A673 (cell line): Measurements from ENCODE around the gene HAPLN1.

ENCODE experiments used
- EZH2 ChIP-seq: fragments of 200-600 bp; sonication (generic); IDR thresholded peaks from 2 replicates; pipeline ENCODE4 v1.6.1; 2017; ENCODE audit warnings: borderline replicate concordance, low read depth, mild to moderate bottlenecking, mixed read lengths, antibody characterized with exemption, low read length; ENCODE audit not compliant: poor library complexity, severe bottlenecking
- TF ChIP-seq, protein P1 (sequence below): fragments of 300-800, 200-600 bp; sonication (generic); conservative IDR thresholded peaks from 2 replicates; pipeline ENCODE4 v1.5.1; 2017; ENCODE audit warnings: low read depth, mild to moderate bottlenecking, antibody characterized with exemption, low read length, moderate library complexity, mixed read lengths

DNA sequence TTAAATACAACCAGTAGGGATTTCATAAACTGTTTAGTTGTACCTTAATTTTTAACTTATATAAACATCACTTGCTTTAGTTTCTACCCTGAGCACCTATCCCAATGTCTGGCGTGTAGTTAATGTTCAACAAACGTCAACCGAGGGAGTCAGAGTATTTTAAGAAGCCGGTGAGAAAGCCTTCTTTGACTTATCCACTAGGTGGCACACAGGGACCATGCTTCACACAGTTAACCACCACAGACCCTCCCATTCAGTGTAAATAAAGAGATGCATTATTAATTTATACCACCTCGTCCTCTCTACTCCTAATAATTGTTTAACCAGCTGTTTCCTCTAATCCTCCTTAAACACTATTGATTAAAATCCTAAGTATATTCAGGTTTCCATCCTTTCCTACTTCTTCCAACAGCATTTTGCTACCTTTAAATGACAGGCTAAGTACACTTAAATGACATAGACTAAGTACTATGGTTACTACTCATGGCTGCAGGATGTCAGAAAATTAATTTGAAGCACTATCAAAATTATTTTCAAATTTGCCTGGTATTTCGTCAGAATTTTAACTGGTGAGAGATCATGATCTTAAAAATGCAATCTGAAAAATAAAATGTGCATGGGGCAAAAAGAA lies 2.3 kb downstream of the HAPLN1 start:
- TF ChIP-seq, protein P1, sequence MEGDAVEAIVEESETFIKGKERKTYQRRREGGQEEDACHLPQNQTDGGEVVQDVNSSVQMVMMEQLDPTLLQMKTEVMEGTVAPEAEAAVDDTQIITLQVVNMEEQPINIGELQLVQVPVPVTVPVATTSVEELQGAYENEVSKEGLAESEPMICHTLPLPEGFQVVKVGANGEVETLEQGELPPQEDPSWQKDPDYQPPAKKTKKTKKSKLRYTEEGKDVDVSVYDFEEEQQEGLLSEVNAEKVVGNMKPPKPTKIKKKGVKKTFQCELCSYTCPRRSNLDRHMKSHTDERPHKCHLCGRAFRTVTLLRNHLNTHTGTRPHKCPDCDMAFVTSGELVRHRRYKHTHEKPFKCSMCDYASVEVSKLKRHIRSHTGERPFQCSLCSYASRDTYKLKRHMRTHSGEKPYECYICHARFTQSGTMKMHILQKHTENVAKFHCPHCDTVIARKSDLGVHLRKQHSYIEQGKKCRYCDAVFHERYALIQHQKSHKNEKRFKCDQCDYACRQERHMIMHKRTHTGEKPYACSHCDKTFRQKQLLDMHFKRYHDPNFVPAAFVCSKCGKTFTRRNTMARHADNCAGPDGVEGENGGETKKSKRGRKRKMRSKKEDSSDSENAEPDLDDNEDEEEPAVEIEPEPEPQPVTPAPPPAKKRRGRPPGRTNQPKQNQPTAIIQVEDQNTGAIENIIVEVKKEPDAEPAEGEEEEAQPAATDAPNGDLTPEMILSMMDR: peak; percentile 87
- no peak for TF ChIP-seq EZH2
